ENCODE results near the gene LAMA3.
"Not testable (repeated sequence)": the region's sequence is repeated elsewhere in the genome, so short reads cannot be mapped to it uniquely, and the experiment has no call there.

The LAMA3 gene

DNA sequence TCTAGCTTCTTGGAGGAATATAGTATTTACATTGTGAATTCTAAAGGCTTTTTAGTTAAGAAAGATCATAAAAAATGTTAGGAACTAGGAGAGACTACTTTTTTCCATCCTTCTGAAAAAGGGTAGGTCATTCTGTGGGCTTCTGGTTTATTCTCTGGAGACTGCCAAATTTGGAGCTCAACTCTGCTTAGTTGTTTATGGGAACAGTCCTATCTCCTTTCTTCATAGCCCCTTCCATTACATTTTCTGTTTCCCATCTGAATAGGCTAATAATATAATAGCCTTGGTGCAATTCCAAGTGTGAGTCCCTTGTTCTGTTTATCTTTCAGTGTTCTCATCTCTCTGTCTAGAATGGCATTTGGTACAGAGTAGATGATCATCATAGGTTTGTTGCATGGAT lies 15.6 kb downstream of the LAMA3 start:
- no peak for DNase-seq (ENCODE audit: low read depth, low spot score)

DNA sequence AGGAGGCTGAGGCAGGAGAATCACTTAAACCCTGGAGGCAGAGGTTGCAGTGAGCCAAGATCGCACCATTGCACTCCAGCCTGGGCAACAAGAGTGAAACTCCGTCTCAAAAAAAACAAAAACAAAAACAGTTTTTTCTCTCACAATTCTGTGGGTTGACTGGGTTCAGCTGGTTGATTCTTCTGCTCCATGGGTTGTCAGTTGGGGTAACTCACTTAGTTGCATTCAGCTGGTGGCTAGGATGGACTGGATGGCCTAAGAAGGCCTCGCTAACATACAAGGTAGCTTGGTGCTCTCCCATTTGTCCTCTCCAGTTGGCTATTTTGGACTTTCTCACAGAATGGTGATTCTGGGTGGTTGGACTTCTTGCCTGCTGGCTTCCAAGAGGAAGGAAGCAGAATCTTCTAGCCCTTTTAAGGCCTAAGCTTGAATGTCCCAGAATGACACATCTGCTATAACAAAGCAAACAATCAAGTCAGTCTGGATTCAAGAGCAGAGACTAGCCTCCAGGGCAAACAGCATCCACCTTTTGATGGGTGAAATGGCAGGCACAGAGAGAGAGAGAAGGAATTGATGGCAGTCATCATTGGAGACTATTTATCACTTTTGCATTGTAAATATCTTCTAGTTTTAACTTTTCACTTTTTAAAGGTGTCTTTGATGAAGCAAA lies 17.9 kb downstream of the LAMA3 start:
- DNase-seq (ENCODE audit: low read depth, low spot score): no peak

DNA sequence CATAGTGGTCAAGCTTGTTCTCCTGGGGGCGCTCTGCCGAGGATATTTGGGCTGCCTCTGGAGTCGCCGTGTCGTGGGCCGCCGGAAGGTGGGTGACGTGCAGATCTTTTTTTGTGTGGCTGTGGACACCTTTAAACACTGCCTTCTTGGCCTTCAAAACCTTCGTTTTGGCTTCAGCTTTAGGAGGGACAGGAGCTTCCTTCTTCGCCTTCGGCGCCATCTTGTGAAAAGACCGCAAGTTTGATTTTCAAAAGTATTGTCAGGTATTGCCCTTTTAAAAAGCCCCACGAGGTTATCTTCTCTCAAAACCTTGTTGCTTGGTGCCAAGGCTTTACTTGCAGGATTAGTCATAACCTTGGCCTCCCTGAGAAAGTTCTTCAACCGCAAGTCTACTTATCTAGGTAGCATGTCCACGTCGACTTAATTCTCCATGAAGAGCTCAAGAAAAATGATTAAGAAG lies 20.8 kb downstream of the LAMA3 start:
- no peak for DNase-seq (ENCODE audit: low read depth, low spot score)

DNA sequence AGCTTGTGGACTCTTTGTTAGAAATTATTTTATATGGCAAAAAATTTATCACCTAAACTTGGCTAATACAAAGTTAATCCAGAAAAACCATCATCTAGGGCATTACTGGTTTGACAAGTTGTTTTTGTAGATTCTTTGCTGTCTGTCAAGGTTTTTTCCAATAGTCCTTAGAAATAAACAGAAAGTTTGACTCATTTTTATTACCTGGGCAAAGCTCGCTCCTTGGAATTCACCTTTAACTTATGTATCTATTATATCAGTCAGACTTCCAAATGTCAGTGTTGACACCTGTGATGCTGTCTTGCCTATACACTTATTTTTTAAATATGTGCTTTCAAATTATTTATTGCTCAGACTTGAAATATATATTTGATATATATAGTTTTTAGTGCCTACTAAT lies 21.7 kb downstream of the LAMA3 start:
- no peak for DNase-seq (ENCODE audit: low read depth, low spot score)

DNA sequence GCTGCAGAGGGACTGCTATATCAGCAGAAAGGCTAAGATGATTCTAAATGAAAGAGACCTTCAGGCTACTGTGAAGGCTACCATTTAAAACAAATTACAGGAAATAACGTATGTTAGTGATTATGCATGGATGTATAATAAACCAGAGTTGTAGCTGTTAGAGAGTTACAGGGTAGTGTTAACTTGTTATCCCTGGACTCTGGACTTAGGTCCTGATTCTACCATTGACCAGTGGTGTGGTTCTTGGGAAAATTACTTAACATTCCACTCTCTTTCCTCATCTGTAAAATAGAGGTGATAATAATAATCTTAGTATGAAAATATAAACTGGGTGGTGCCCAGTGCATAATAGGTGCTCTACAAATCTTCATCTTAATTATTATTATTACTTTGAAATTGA lies 22.2 kb downstream of the LAMA3 start:
- no peak for DNase-seq (ENCODE audit: low read depth, low spot score)

DNA sequence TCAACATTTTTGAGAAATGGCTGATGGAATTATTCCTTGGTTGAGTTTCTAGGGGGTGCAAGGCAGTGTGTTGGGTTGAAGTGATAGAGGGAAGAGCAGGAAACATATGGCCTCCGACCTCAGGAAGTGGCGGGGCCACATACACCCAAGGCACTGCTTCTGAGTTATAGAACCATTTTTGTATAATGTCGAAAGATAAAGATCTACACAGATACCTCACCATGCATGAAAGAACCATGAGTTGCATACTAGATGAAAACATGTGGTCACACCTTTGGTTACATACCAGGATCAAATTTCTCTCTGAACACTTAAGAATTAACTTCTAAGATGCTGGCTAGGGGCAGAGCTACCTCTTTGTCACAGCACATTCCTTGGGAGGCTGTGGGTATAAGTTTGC lies 23.2 kb downstream of the LAMA3 start:
- DNase-seq (ENCODE audit: low read depth, low spot score): no peak

DNA sequence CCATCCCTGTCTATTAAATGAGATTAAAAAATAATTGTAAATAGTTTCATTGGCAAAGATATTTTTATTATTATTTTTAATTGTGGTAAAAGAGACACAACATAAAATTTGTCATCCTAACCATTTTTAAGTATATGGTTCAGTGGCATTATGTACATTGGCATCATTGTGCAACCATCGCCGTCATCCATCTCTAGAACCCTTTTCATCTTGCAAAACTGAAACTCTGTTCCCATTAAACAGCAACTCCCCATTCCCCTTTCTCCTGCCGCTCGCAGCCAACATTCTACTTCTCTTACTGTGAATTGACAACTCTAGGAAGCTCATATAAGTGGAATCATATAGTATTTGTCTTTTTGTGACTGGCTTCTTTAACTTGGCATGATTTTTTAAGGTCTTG lies 25.3 kb downstream of the LAMA3 start:
- no peak for DNase-seq (ENCODE audit: low read depth, low spot score)

DNA sequence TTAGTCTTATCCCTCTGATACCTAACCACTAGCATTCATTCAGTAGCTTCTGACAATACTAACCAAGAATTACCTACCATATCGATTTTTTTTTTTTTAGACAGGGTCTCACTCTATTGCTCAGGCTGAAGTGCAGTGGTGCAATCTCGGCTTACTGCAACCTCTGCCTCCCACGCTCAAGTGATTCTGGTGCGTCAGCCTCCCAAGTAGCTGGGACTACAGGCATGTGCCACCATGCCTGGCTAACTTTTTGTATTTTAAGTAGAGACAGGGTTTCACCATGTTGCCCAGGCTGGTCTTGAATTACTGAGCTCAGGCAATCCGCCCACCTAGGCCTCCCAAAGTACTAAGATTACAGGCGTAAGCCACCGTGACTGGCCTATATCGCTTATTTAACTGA lies 26.8 kb downstream of the LAMA3 start:
- not testable (repeated sequence) for DNase-seq (ENCODE audit: low read depth, low spot score)

DNA sequence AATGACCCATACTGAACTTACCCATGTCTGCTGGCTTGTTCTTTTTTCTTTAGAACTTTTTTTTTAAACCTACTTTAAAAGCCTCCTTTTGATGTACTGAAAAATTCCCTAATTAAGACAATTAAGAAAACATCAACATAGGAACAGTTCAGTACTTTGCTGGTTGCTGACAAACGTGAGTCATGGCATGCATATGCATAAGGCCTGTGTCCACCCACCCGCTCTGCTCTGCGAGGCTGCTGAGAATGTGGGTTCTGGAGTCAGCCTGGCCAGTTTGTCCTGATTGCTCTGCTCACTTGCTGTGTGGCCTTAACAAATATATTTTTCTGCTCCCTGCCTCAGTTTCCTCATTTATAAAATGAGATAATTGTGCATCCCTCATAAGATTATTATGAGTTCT lies 27.3 kb downstream of the LAMA3 start:
- no peak for DNase-seq (ENCODE audit: low read depth, low spot score)

DNA sequence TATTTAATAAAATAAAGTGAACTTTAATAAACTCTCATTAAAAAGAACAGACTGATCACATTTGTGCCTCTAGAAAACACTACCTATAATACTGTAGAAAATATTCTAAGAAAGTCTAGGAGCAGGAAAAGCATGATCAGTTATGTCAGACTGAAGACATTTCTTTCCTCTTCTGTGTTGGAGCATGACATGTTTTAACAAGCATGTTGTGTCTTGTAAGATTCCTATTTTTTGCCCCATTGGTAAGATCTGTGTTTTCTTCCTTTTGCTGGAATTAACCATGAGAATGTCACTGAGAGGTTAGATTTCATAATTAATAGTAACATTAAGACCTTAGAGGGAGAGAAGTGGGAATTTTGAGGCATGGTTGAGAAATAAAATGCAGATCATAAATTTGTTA lies 27.7 kb downstream of the LAMA3 start:
- DNase-seq (ENCODE audit: low read depth, low spot score): no peak

DNA sequence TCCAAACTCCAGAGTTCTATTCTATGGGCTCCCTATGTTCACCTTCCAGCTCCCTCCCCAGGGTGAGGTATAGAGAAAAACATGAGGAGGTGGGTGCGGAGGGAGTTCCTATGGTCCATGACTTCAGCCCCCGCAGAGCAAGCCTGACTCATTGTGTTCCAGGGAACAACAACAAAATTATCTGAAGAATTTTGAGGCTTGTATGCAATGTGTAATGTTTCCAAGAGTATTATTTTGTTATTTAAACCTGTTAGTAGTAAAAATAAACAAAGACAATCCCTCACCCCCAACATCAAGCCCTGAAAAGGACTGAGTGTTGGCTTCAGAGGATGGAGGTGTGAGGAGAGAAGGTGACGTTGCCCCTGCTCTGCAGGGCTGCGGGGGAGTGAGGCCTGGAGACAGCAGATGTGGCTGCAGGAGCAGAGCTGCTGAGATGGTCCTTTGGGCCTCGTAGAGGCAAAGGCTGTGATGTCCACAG lies 29.0 kb downstream of the LAMA3 start:
- DNase-seq (ENCODE audit: low read depth, low spot score): no peak

DNA sequence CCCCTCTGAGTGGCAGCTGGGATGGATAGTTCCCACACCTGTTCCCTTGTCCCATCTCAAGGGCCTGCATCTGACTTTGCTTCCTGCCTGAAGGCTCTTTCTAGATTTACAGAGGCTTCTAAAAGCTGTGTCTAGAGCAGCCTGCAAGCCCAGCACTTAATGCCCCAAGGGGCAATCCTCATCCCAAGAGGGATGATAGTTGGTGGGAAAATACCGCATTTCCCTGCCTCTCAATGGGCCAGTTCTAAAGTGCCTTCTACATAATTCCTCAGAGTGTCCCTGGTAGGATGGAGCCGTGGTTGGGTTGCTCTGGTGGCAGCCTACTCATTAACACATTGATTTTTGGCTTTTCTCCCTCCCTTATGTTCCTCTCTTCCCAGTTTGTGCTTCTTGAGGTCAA lies 29.5 kb downstream of the LAMA3 start:
- no peak for DNase-seq (ENCODE audit: low read depth, low spot score)

DNA sequence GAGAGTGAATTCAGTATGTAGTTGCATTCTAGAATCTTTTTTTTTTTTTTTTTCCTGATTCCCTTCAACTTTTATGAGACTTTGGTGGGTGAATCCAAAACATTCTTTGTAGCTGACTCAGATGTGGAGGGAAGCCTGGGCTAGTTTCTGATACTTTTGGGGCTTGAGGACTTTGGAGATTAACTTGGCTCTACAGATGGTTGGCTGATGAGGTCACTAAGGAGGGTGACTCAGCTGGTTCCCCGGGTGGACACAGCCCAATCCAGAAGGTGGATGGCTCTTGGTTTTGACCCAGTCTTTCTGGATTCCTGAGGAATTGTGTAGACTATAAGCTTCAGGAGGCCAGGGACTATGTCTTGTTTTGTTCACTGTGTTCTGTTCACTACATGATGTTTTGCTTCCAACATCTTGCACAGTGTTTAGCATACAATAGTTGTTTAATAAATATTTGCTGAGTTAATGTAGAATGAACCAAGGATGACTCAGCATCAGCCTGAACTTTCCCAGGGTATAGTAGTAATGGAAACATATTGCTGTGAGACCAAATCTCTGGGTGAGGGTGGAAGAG lies 30.5 kb downstream of the LAMA3 start:
- DNase-seq (ENCODE audit: low read depth, low spot score): no peak

DNA sequence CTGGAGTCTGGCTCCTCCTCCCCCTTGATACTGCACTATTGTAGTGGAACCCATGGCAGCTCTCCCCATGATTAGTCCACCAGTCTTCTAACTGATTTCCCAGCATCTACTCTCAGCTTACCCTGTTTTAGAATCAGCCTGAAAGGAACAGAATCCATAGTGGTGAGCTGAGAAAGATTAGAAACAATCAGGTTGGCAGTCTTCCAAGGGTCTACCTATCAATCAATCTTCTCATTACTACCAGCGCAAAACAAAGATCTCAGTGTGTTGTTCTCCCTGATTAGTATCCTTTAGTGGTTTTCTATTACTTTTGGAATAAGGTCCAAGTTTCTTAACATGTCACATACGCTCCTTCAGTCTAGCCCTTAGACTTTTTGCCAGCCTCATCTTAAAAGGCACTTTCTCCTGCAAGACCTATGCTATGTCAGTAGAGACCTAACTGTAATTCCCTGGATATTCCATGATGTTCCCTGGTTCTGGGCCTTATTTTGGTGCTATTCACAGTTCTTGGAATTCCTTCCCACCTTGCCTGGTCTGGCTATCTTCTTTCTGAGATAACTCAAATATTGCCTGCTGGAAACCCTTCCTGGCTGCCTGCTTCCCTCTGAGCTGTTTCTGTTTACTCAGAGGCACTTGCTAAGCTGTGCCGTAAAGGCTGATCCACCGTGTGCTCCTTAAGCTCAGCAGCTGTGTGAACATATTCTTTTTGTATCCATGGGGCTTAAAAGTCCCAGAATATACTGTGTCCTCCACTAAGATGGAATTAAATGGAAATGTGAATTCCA lies 32.6 kb downstream of the LAMA3 start:
- DNase-seq (ENCODE audit: low read depth, low spot score): no peak

DNA sequence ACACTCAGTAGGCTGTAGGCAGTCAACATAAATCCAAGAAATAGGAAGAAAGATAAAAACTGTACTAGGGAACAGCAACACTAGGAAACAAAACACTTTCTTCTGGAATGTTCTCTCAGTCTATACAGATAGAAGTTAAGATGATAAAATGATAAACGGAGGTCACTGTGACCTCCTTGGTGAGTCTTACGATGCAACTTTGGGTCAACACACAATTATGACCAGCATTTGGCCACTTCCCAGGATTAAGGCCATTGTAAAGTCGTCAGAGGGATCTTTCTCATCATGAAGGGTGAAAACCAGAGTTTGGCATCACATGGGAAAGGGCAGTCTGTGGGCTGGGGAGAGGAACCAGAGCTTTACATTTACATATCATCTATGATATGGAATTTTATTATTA lies 33.4 kb downstream of the LAMA3 start:
- no peak for DNase-seq (ENCODE audit: low read depth, low spot score)

DNA sequence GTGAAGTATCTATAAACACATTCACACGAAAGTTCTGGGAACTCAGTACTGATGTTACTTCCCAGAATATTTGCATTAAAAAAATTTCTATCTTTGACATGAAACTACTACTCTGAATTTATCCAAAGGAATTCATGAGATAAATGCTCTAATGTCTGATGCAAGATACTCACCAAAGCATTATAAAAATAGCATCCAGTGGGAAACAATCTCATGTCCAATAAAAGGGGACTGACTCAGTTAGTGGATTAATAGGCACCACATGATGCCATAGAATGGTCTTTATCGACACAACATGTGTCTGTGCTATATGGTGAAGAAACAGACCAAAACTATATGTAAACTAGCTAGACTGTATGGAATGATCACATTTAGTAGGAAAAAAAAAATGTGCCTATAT lies 33.9 kb downstream of the LAMA3 start:
- no peak for DNase-seq (ENCODE audit: low read depth, low spot score)

DNA sequence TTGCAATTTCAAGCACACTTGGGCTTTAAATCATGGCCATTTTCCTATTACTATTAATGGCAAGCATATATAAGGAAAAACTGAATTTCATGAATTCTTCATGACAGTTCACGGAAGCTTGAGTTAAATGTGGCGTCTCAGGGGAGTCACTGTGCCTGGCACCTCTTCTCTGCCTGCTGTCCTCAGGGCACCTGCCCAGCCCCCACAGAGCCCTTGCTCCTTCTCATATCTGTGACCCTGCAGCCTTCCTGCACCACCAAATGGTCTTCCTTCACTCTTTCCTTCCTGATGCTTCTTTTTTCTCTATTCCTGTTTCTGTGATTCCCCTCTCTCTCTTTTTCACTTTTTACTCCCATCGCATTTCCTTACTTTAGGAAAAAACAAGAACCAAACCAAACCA lies 35.4 kb downstream of the LAMA3 start:
- no peak for DNase-seq (ENCODE audit: low read depth, low spot score)

DNA sequence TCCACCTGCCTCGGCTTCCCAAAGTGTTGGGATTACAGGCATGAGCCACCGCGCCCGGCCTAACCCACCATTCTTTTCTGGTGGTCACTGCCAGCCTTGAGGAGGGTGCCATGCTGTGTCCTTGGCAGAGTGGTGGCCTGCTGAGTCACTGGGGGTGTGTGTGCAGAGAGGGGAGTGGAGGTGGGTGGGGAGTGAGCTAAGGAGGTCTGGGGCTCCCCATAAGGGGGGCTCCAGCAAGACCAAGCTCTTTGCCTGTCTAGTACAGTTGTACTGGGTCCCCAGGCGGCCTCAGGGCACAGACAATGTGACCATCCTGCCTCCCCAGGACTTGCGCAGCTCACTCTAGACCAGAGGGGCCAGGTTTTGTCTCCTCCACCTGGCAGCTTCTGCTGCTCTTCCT lies 36.1 kb downstream of the LAMA3 start:
- DNase-seq (ENCODE audit: low read depth, low spot score): no peak

DNA sequence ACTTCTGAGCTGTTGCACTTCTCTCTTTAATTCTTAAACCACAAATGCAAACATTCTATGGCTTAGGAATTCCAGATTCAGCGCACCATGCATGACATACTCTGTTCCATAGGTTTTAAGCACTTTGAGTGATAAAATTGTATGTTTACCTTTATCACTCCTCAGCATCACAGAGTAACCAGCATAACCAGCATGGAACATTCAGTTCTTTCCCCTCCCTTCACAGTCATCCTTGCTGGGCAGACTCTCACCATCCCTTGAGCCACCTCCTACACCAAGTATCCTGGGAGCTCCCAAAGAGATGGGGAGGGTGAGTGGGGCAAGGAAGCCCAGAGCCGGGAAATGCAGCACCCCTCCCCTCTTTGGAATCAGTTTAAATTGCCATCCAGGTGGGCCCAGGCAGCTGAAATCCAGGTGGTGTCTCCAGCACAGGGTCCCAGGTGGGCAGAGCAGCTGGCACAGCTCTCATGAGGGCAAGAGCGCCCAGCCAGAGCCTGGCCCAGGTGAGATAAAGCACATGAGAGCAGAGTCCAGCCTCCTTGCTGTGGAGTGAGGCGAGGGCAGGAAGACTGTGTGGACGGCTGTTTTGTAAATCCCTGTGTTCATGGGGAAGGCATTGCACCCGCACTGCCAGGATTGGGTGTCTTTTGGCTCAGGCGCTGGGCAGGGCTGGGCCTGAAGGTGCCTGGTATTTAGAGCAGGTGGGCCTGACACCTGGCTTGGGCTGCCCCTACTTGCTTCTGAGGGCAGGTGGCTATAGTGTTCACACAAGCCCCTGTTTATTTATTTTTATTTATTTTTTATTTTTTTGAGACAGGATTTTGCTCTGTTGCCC lies 36.8 kb downstream of the LAMA3 start:
- no peak for DNase-seq (ENCODE audit: low read depth, low spot score)

DNA sequence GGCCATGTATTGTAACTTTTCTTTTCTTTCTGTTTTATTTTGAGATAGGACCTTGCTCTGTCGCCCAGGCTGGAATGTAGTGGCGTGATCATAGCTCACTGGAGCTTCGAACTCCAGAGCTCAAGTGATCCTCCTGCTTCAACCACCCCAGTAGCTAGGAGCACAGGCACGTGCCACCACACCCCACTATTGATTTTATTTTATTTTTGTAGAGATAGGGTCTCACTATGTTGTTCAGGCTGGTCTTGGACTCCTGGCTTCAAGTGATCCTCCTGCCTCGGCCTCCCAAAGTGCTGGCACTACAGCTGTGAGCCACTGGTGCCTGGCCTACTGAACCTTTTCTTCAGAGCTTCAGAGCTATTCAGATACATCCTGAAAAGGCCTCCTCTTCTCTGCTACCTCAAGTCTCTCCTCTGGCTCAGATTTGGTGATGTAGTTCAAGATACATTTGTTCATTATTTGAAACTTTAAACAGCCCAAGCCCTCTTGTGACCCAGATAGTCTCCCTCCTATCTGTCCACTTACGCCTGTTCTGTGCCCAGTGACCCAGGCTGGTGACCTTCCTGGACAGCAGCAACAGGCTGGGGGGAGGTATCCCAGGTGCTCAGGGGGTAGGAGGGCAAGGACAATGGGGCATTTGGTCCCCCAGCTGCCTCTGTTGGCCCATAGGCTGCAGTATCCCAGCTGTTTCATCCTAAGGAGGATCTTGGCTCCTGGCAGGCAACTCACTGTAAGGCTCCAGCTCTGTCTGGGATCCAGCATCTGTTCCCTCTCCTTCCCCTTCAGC lies 38.6 kb downstream of the LAMA3 start:
- DNase-seq (ENCODE audit: low read depth, low spot score): no peak

DNA sequence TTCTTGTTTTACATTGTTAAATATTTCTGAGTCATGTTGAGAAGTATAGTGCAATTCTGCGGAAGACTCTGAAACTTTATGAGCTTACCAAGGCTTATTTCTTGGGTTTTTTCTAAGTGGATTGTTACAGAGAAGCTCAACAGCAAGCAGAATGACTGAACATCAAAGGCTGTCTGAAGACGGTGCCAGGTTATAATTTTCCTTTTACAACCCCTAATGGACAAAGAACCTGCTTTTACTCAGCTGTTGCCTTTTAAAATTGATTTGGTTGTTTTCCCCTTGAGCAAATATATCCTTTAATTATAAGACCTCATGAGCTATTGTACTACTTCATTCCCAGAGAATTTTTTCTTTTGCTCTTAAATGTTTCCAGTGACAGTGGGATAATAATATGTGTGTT lies 41.6 kb downstream of the LAMA3 start:
- DNase-seq (ENCODE audit: low read depth, low spot score): no peak

Data from activated CD4-positive, CD25-positive, alpha-beta regulatory T cell treated with anti-CD3 and anti-CD28 coated beads, Interleukin-2, amount 50 U/mL, for 16 hours (primary cell).